Epithelial cell of esophagus (primary cell): ENCODE results near the gene RSPRY1.

Source experiments
- DNase-seq: peaks from one replicate; pipeline ENCODE4 v3.0.0; 2010; ENCODE audit warnings: low read depth
- H3K4me3 ChIP-seq: 2 replicates; pipeline ENCODE4 v1.5.1; 2011; ENCODE audit warnings: mild to moderate bottlenecking, low read length, control low read depth
- TF ChIP-seq, protein P1 (sequence below): IDR thresholded peaks from 2 replicates; pipeline ENCODE4 v1.5.1; 2011; ENCODE audit warnings: low read depth, mild to moderate bottlenecking, low read length, control low read depth, inconsistent platforms; ENCODE audit not compliant: insufficient read depth; ENCODE audit errors: missing control alignments

The RSPRY1 gene

GRCh38 chr16:57283214-57283958 lies 97.3 kb downstream of the RSPRY1 start:
- H3K4me3 ChIP-seq, result no peak overlapping the region
- no peak for DNase-seq
- TF ChIP-seq, protein P1, sequence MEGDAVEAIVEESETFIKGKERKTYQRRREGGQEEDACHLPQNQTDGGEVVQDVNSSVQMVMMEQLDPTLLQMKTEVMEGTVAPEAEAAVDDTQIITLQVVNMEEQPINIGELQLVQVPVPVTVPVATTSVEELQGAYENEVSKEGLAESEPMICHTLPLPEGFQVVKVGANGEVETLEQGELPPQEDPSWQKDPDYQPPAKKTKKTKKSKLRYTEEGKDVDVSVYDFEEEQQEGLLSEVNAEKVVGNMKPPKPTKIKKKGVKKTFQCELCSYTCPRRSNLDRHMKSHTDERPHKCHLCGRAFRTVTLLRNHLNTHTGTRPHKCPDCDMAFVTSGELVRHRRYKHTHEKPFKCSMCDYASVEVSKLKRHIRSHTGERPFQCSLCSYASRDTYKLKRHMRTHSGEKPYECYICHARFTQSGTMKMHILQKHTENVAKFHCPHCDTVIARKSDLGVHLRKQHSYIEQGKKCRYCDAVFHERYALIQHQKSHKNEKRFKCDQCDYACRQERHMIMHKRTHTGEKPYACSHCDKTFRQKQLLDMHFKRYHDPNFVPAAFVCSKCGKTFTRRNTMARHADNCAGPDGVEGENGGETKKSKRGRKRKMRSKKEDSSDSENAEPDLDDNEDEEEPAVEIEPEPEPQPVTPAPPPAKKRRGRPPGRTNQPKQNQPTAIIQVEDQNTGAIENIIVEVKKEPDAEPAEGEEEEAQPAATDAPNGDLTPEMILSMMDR, result no peak

DNA sequence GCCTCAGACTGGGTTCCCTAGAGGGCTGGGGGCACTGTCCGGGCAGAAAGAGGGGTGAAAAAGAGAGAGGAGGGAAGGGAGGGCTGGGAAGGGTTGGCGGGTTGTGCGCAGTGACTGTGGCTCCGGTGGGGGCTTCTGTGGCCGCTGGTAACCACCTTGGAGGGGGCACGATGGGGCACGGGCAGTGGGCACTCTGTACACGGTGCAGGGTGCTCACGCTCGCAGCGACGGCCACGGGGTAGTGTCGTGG lies 97.8 kb downstream of the RSPRY1 start:
- H3K4me3 ChIP-seq, result peak overlapping the region; percentile 50
- TF ChIP-seq, protein P1, result no peak
- no peak for DNase-seq

DNA sequence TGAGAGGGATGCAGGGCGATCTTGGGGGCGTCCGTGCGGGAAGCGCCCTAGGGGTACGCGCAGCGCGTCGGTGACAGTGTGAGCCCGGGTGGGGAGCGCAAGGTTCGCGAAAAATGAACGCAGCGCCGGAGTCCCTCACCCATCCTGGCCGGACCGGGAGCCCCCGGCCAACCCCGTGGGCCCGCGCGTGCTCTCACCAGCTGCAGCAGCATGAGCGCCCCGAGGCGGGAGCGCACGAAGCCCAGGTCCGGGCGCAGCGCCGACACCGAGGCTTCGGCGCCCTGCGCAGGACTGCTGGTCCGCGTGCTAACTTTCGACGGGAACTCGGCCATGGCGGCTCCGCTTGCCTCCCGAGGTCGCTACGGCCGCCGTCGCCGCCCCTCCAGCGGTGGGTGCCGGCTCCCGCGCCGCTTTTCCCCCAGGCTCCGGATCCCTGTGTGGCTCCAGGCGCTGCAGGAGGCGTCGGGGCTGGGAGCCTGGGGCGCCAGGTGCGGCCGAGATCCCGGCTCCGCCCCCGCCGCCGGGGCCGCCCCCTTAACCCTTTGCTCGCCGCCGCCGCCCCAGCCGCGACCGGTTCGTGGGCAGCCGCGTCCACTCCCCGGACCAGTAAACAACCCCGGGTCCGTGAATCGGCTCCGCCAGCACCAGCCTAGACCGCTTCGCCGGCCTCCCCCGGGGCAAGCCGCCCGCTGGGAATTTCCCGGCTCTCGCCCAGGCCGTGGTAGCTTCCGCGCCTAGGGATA lies 98.3 kb downstream of the RSPRY1 start, which contains the start of gene PLLP:
Gene PLLP, minus strand, starts transcription at position 464 of the 743 bp plus-strand sequence. Its CDS starts 132 bp downstream, at position 332.
- TF ChIP-seq, protein P1, result no peak
- peak within 1 kb of the TSS; percentile 50 for H3K4me3 ChIP-seq
- DNase-seq, result peak; percentile 33

- no peak for DNase-seq
- TF ChIP-seq, protein P1, result no peak
- peak overlapping the region; percentile 50 for H3K4me3 ChIP-seq
Measured at GRCh38 chr16:57284952-57285363, 98.8 kb downstream of the RSPRY1 start.

DNA sequence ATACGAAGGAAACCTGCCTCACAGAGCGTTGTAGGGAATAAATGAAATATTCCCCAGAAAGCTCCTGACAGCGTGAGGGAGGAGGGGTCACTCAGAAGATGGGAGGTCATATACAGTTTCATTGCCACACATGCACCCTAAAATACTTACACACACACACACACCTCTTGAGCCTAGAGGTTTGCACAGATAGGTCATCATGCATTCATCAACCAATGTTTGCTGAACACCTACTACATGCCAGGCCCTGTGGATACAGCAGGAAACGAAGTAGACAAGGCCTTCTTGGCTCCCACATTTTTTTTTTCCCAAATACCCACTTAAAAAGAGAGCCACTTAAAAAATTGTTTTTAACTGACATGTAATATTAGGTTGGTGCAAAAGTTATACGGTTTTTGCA lies 99.2 kb downstream of the RSPRY1 start:
- TF ChIP-seq, protein P1, result no peak
- H3K4me3 ChIP-seq, result no peak overlapping the region
- DNase-seq, result no peak

DNA sequence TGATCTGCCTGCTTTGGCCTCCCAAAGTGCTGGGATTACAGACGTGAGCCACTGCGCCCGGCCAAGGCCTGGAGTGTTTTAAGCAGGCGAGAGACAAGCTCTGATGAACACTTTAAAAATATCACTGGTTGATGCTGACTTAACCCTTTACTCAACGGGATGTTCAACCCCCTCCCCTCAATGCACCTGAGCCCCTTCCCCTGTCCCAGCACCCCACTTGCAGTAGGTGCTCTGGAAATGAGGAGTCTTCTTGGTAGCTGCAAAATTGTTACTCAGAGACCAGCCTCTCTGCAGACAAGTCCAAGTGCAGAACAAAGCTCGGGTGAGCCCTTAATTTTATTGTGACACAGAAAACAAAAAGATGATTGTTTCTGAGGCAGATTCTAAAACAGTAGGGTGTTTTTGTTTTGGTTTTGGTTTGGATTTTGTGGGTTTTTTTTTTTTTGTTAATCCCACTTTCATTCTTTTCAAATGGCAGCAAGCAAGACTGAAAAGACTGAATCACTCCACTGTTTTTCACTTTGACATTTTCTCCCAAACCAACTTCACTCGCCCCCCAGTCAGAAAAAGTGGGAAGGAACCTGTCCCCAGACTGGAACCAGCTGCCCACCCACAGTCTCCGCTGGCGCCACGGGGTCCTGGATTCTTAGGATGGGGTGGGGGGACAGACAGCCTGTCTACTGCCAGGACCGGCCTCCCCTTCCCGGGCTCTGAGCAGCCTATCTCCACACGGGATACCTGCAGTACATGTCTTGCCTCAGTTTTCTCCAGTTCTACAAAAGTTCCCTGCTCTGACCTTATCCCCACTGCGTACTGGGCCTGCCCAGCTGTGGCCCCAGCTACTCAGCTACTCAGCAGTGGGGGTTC lies 103.5 kb downstream of the RSPRY1 start:
- no peak for DNase-seq
- TF ChIP-seq, protein P1, result no peak
- H3K4me3 ChIP-seq, result no peak overlapping the region
